ENCODE data around the gene C17orf107.

DNA sequence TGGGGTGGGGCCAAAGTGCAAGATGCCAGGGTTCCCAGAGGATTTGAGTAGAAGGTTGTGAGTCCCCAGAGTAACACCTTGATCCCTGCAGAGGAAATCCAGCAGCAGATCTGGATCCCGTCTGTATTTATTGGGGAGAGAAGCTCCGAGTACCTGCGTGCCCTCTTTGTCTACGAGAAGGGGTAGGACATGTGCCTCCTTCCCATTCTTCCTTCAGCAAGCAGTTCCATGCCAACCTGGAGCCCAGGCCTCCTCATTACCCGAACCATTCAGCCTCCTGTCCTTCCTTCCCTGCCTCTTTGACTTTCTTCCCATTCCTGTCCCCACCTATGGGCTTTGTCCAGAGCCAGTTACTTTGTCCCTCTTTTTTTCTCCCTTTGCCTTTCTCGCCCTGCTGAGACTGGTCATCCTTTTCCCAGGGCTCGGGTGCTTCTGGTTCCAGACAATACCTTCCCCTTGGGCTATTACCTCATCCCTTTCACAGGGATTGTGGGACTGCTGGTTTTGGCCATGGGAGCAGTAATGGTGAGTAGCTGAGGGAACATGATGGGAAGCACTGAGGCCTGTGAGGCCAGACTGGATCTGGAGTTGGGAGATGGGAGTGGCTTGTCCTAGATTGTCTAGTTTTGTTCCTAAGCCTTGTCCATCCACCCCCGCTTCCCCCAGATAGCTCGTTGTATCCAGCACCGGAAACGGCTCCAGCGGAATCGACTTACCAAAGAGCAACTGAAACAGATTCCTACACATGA is 43.6 kb downstream of the C17orf107 start:
- TF ChIP-seq, protein P1, sequence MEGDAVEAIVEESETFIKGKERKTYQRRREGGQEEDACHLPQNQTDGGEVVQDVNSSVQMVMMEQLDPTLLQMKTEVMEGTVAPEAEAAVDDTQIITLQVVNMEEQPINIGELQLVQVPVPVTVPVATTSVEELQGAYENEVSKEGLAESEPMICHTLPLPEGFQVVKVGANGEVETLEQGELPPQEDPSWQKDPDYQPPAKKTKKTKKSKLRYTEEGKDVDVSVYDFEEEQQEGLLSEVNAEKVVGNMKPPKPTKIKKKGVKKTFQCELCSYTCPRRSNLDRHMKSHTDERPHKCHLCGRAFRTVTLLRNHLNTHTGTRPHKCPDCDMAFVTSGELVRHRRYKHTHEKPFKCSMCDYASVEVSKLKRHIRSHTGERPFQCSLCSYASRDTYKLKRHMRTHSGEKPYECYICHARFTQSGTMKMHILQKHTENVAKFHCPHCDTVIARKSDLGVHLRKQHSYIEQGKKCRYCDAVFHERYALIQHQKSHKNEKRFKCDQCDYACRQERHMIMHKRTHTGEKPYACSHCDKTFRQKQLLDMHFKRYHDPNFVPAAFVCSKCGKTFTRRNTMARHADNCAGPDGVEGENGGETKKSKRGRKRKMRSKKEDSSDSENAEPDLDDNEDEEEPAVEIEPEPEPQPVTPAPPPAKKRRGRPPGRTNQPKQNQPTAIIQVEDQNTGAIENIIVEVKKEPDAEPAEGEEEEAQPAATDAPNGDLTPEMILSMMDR (optimal IDR thresholded peaks at IDR 0.05 in 1 of 3, IDR thresholded peaks at IDR 0.05 in 1 of 3, conservative IDR thresholded peaks at IDR 0.05 in 1 of 3; ENCODE audit: extremely low read depth in 1 of 3, insufficient read depth in 2 of 3, low read length in 3 of 3), result no peak
- no peak for TF ChIP-seq EZH2 (IDR thresholded peaks at IDR 0.05; ENCODE audit: low read length)

Data from keratinocyte (primary cell).